Measurements from ENCODE around the gene PDRG1.

DNA sequence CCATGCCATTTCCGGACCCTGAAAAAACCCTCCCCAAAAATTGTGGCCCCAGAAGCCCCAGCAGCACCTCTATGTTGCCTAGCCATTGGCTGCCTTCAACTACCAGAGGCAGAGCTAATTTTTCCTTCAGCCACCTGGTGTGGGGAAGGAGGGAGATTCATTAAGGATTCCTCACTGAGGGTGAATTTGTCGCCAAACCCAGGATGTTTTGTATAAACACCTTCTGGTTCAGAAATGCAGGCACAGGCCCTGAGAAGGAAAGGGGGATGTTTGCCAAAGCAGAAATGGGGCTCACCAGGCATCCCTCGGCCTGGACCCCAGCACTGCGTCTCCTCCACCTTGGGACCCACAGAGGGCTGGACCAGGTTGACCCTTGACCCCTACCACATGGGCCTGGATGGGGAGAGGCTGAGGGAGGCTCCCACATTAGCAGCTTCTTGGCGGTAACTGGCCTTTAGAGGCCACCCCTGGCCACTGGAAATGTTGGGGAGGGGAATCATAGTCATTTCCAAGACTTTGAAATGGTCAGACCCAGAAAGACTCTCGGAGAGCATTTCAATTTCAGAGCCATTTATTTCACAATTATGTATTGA is 1.8 kb upstream of the PDRG1 start:
- TF ChIP-seq, protein P1, sequence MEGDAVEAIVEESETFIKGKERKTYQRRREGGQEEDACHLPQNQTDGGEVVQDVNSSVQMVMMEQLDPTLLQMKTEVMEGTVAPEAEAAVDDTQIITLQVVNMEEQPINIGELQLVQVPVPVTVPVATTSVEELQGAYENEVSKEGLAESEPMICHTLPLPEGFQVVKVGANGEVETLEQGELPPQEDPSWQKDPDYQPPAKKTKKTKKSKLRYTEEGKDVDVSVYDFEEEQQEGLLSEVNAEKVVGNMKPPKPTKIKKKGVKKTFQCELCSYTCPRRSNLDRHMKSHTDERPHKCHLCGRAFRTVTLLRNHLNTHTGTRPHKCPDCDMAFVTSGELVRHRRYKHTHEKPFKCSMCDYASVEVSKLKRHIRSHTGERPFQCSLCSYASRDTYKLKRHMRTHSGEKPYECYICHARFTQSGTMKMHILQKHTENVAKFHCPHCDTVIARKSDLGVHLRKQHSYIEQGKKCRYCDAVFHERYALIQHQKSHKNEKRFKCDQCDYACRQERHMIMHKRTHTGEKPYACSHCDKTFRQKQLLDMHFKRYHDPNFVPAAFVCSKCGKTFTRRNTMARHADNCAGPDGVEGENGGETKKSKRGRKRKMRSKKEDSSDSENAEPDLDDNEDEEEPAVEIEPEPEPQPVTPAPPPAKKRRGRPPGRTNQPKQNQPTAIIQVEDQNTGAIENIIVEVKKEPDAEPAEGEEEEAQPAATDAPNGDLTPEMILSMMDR (IDR thresholded peaks at IDR 0.05): no peak
- TF ChIP-seq POLR2A (IDR thresholded peaks at IDR 0.05): no peak

Measured in ovary (tissue), 3 donors.